Measurements from ENCODE around the gene SREK1IP1.
A peak's percentile ranks its signal among the peaks of the same experiment; 100 is the strongest.

The SREK1IP1 gene

DNA sequence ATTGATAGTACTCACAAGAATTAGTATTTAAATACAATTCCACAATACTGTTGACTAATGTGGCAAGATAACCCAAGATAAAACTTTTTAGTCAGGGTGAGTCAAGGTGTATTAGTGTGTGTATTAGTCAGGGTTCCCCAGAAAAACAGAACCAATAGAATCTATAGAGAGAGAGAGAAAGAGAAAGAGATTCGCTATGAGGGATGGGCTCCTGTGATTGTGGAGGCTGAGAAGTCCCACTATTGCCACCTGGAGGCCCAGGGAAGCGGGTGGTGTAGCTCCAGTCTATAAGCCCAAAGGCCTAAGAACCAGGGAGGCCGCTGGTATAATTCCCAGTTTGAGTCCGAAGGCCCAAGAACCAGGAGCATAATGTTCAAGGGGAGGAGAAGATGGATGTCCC lies 88.2 kb downstream of the SREK1IP1 start:
- DNase-seq (ENCODE audit: low spot score): no peak

DNA sequence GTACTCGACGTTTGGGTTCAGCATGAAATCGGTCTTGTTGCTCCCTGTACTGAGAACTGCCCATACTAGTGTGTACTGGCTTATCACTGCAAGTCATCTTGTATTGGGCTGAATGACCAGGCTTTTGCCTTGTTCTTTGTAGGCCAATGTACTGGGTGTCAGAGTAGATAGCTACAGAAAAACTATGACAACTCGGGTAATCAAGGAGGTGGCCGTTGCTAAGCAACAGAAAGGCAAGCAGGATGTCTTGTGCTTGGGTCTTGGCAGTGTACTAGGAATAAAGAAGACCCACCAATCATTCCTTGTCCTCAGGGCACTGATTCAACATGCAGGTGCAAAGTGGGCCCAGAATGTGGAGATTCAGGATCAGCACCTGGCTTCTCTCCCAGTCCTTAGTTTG lies 90.1 kb downstream of the SREK1IP1 start:
- DNase-seq (ENCODE audit: low spot score): peak; percentile 21

DNA sequence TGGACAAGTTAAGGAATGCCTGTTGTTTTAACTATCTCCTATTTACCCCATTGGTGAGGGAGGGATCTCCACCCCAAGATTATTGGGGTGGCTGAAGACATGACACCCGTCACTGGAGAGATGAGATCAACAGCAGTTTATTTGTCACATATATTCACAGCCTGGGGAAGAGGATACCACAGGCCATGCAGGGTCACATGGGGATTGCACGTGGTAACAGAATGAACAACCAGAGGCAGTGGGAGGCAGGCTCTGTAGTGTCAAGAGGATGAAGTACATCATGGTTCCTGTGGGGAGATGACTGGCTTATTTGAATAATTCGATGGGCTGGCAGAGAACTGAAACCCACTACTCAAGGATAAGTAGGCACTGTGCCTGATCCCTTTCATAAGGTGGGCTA lies 96.8 kb downstream of the SREK1IP1 start:
- DNase-seq (ENCODE audit: low spot score): no peak

DNA sequence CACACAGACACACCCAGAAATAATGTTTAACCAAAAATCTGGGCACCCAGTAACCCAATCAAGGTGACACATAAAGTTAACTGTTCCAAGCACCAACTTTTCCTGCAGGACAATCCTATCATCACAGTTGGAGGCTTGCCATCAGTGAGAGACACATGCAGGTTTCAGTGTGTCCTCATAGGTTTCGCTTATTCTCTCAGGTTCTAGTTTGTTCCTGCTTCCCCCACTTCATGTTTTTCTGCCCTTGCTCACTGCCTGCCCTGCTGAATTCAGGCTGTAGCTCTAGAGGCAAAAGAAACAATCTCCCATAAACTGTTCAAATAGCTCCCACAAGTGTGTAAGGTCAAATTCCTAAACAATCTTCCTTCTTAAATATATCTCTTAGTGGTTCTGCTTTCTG lies 98.2 kb downstream of the SREK1IP1 start:
- no peak for DNase-seq (ENCODE audit: low spot score)
